ENCODE measurements around the gene ALOX12. TPM values are rescaled to one million over a fixed set of nuclear protein-coding genes. Genes with fewer than 3 reads are reported as not detected.

The ALOX12 gene
- total RNA-seq, 1 donor from 2014 or later = not detected

DNA sequence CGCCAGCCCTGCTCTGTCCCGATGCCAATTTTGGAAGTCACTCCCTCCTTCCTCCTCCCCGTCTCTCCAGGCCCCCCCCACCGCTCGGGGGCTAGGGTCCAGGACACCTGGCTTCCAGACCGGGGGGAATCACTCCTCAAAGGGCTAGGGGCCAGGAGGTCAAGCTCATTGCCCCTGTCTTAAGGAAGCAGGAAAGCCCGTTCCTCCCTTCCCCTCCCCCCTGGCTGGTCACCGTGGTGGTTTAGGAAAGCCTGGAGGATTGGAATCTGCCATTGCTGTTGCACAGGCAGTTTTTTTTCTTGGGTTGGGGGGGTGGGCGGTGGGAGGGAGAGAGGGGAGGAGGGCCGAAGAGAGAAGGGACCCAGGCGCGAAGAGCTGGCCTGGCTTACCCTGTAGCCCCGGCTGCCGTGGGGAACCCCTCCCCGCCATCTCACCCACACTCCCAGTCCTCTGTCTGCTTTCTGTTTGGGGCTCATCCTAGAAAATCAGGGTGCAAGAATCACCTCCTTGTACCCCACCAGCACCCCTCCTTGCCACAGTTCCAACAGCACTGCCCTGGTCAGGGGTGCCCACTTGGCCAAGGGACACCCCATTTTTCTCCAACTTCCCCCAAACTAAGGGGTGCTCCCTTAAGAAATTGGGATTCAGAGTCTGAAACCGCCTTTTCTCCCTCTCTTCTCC, 24.1 kb downstream of the ALOX12 start:
- TF ChIP-seq, protein P1, sequence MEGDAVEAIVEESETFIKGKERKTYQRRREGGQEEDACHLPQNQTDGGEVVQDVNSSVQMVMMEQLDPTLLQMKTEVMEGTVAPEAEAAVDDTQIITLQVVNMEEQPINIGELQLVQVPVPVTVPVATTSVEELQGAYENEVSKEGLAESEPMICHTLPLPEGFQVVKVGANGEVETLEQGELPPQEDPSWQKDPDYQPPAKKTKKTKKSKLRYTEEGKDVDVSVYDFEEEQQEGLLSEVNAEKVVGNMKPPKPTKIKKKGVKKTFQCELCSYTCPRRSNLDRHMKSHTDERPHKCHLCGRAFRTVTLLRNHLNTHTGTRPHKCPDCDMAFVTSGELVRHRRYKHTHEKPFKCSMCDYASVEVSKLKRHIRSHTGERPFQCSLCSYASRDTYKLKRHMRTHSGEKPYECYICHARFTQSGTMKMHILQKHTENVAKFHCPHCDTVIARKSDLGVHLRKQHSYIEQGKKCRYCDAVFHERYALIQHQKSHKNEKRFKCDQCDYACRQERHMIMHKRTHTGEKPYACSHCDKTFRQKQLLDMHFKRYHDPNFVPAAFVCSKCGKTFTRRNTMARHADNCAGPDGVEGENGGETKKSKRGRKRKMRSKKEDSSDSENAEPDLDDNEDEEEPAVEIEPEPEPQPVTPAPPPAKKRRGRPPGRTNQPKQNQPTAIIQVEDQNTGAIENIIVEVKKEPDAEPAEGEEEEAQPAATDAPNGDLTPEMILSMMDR (IDR thresholded peaks at IDR 0.05; ENCODE audit: unreplicated experiment) = no peak
- peaks cover 3% of the 10 kb centered on the region for H3K36me3 Mint-ChIP-seq (ENCODE audit: insufficient read depth)
- H3K4me1 Mint-ChIP-seq (ENCODE audit: low read depth) = peaks cover 4% of the 10 kb centered on the region
- peak overlapping the region; percentile 31 for H3K4me3 Mint-ChIP-seq (ENCODE audit: low read depth)
- DNase-seq (ENCODE audit: low spot score, unreplicated experiment) = no peak
- peaks cover 46% of the 10 kb centered on the region for H3K27me3 Mint-ChIP-seq
- H3K27ac Mint-ChIP-seq = no peak overlapping the region
- H3K9me3 Mint-ChIP-seq (ENCODE audit: low read depth) = no peaks in the 10 kb centered on the region

DNA sequence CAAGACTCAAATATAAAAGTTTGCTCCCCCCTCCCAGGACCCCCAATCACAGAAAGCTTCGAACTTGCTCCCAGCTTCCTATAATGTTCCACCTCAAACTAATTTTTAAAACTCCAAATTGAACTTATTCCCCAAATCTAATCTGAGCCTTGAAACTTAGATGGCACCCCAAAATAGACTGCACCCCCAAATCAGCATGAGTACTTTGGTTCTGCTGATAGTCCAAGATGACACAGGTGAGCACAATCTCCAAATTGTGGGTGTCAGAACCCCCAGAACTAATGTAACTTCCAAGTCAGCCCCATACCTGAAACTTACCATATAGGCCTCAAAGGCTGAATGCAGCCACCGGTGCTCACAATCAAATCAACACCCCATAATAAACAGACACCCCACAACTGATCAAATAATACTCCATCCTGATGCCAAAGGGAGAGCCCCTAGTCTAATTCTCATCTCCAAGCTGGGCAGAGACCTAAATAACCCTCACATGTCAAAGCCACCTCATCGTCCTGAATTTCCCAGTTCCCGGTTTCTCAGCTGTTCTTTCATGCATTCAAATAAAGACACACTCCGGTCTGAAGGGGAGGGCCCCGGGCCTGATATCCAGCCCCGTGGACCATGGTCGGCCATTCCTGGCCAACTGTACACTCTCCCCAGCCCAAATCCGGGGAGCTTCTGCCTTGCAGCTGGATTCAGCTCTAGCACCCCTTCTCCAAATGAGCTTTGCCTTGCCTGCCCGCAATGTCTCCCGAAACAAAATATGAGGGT, 25.2 kb downstream of the ALOX12 start:
- TF ChIP-seq, protein P1 (IDR thresholded peaks at IDR 0.05; ENCODE audit: unreplicated experiment) = no peak
- Mint-ChIP-seq H3K27ac (no peak overlapping the region), H3K4me1 (ENCODE audit: low read depth) (peaks cover 1% of the 10 kb centered on the region), H3K4me3 (ENCODE audit: low read depth) (no peak overlapping the region), H3K36me3 (ENCODE audit: insufficient read depth) (peaks cover 3% of the 10 kb centered on the region), H3K27me3 (peaks cover 50% of the 10 kb centered on the region), H3K9me3 (ENCODE audit: low read depth) (no peaks in the 10 kb centered on the region)
- no peak for DNase-seq (ENCODE audit: low spot score, unreplicated experiment)

DNA sequence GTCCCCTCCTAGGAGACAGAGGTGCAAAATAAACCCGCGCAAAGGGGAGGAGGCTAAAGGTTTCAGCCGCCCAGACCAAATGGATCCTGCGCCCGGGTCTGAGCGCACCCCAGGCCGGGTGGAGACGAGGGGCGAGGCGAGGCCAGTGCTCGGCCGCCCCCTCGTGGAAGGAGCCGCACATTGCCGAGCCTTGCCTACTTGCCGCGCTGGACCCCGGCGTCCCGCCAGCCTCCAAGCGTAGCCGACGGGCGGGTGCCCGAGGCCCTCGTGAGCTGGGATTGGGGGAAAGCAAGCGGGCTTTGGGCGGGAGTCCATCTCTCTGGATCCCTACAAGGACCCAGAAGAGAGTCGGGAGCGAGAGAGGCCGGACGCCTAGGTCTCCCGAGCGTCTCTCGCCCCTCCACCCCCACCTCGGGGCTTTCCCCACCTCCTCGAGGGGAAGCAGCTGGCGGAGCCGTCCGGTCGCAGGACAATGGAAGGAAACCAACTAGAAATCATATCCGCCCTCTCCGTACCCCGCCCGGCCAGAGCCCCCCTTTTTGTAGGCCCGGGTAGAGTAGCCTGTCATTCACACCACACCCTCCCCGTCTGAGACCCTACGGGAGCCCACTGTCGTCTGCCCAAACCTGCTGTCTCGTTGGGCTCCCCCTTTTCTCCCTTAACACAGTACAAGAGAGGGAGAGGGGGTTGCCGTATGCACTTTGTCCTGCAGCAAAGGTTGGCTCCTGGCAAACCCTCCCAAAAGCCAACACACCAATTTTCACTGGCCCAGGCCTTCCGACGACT, 26.3 kb downstream of the ALOX12 start:
- H3K27me3 Mint-ChIP-seq = peaks cover 58% of the 10 kb centered on the region
- TF ChIP-seq, protein P1 (IDR thresholded peaks at IDR 0.05; ENCODE audit: unreplicated experiment) = peak; percentile 97
- peaks cover 1% of the 10 kb centered on the region for H3K4me1 Mint-ChIP-seq (ENCODE audit: low read depth)

DNA sequence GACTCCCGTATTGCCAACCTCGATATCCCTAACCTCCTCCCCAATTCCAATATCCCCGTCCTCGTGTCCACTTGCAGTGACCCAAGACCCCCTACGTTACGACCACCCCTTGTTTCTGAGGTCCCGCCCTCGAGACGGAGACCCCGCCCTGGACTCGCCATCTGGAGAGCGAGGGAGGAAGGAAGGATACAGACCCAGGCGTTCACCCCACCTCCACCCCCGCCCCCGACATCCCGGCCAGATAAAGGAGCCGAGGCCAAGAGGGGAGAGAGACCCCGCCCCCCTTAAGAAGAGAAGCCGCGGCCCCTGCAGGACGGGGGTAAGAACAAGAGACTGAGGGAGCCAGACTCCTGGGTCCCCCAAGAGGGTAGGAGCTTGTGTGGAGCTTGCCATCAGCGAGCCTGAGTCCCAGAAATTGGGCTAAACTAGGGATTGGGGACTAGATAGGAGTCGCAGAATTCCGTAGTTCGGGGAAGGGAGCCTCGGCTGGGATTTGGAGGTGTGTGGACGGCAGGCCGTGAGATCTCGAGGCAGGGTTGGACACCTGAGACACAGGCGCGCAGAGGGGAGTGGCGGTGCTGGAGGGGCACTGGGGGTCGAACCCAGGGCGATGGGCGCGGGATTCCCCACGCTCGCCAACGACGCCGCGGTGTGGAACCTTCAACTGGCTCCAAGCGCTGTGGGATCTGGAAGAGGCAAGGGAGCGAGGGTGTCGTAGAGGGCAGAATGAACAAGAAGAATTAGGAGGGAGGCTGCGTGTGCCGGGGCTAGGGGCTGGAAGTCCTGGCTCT, 27.1 kb downstream of the ALOX12 start, which contains the start of gene BCL6B:
BCL6B (plus strand) TSS at position 270 of the 791 bp plus-strand sequence. CDS start 622 bp downstream, outside the sequence.
- Mint-ChIP-seq H3K27ac (no peak within 1 kb of the TSS), H3K4me1 (ENCODE audit: low read depth) (peaks cover 1% of the 10 kb centered on the region), H3K4me3 (ENCODE audit: low read depth) (no peak within 1 kb of the TSS), H3K36me3 (ENCODE audit: insufficient read depth) (no peaks in the 10 kb centered on the region), H3K27me3 (peaks cover 60% of the 10 kb centered on the region), H3K9me3 (ENCODE audit: low read depth) (no peaks in the 10 kb centered on the region)
- TF ChIP-seq, protein P1 (IDR thresholded peaks at IDR 0.05; ENCODE audit: unreplicated experiment) = no peak
- DNase-seq (ENCODE audit: low spot score, unreplicated experiment) = no peak

More for the DNA sequence above, 26.3 kb downstream of the ALOX12 start:
- Mint-ChIP-seq H3K4me3 (ENCODE audit: low read depth) (no peak overlapping the region), H3K9me3 (ENCODE audit: low read depth) (no peaks in the 10 kb centered on the region), H3K36me3 (ENCODE audit: insufficient read depth) (peaks cover 2% of the 10 kb centered on the region), H3K27ac (no peak overlapping the region)
- DNase-seq (ENCODE audit: low spot score, unreplicated experiment) = peak; percentile 70
